ENCODE data around the gene NHSL2. TPM values are rescaled to one million over a fixed set of nuclear protein-coding genes. Genes with fewer than 3 reads are reported as not detected.

Gene NHSL2
- total RNA-seq, 2 experiments from 2014 or later, result 0.58 to 0.88 TPM

GRCh38 chrX:72128881-72129280, 218.2 kb downstream of the NHSL2 start:
- peak; percentile 46 for ATAC-seq
- peaks cover 4% of the 10 kb centered on the region for H3K4me1 Mint-ChIP-seq (ENCODE audit: low read depth)
- CTCF ChIA-PET, result no interaction called here
- H3K9me3 Mint-ChIP-seq, result no peaks in the 10 kb centered on the region
- H3K36me3 Mint-ChIP-seq (ENCODE audit: low read depth), result no peaks in the 10 kb centered on the region
- no peak for TF ChIP-seq CTCF (IDR thresholded peaks at IDR 0.05)
- peaks cover 34% of the 10 kb centered on the region for H3K27me3 Mint-ChIP-seq
- intact Hi-C loops (cut with micrococcal nuclease), result loop anchor here (5.0 kb wide), 1 partner anchor 107 kb away; no protein-coding TSS in a partner anchor
- POLR2A ChIA-PET, result no interaction called here
- H3K4me3 Mint-ChIP-seq, result no peak overlapping the region
- DNase-seq, result peak; percentile 27
- no peak overlapping the region for H3K27ac Mint-ChIP-seq

DNA sequence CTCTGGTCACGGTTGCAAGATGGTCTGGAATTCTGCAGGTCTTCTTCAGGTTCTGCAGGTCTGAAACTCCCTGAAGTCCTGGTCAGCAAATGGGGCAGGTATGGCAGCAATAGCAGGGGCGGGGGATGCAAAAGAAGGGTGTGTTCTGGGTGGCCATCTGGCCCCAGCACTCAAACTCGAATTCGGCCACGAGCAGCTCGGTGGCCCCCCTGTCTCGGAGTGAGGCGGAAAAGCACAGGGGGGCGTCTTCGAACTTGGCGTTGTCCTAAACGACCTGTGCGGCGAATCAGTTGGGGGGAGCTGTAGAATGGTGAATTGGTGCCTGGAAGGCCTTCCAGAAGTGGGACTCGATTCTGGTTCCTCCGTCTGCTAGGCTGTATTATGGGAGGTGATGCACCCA, 219.0 kb downstream of the NHSL2 start:
- no peaks in the 10 kb centered on the region for H3K36me3 Mint-ChIP-seq (ENCODE audit: low read depth)
- H3K27ac Mint-ChIP-seq, result no peak overlapping the region
- TF ChIP-seq CTCF (IDR thresholded peaks at IDR 0.05), result no peak
- DNase-seq, result no peak
- CTCF ChIA-PET, result interaction anchor here (0.9 to 3.6 kb wide), 3 partner anchors 109 to 131 kb away, joined by 3 to 10 read pairs (median 7); no protein-coding TSS in a partner anchor
- H3K4me1 Mint-ChIP-seq (ENCODE audit: low read depth), result peaks cover 4% of the 10 kb centered on the region
- POLR2A ChIA-PET, result interaction anchor here (0.8 kb wide), 1 partner anchor 51 kb away, joined by 3 read pairs; no protein-coding TSS in a partner anchor
- peaks cover 32% of the 10 kb centered on the region for H3K27me3 Mint-ChIP-seq
- intact Hi-C loops (cut with micrococcal nuclease), result loop anchor here (5.0 kb wide), 1 partner anchor 107 kb away; no protein-coding TSS in a partner anchor
- ATAC-seq, result no peak
- no peaks in the 10 kb centered on the region for H3K9me3 Mint-ChIP-seq
- H3K4me3 Mint-ChIP-seq, result no peak overlapping the region

- DNase-seq (no peak), ATAC-seq (no peak)
- no peak overlapping the region for H3K27ac Mint-ChIP-seq
- peaks cover 4% of the 10 kb centered on the region for H3K4me1 Mint-ChIP-seq (ENCODE audit: low read depth)
- H3K36me3 Mint-ChIP-seq (ENCODE audit: low read depth), result no peaks in the 10 kb centered on the region
- intact Hi-C loops (cut with micrococcal nuclease), result no loop called here
- no peak for TF ChIP-seq CTCF (IDR thresholded peaks at IDR 0.05)
- peaks cover 26% of the 10 kb centered on the region for H3K27me3 Mint-ChIP-seq
- H3K4me3 Mint-ChIP-seq, result no peak overlapping the region
- ChIA-PET POLR2A (no interaction called here), CTCF (interaction anchor here (0.9 to 3.6 kb wide), 3 partner anchors 110 to 132 kb away, joined by 3 to 10 read pairs (median 7); no protein-coding TSS in a partner anchor)
- no peaks in the 10 kb centered on the region for H3K9me3 Mint-ChIP-seq
Observed at GRCh38 chrX:72130156-72130761, 219.6 kb downstream of the NHSL2 start.

DNA sequence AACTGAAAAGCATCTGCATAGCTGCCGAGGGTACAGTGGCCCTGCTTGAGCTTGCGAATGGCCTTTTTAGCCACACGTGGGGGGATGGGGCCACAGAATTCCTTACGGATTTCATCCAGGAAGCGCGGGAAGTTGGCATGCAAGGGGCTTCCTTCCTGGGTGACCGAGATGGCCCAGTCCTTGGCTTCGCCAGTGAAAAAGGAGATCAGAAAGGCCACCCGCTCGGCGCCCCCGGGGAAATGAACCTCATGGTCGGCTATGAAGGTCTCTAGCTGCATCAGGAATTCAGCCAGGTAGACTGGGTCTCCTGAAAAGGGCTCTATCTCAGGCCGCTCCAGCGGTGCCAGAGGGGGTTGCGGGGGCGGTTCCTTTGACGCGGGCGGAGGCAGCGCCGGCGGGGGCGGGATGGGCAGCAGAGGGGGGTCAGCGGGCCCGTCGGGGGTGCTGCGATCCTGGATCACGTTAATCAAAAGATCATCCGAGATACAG, 220.2 kb downstream of the NHSL2 start:
- Mint-ChIP-seq H3K36me3 (ENCODE audit: low read depth) (no peaks in the 10 kb centered on the region), H3K27me3 (peaks cover 26% of the 10 kb centered on the region), H3K4me3 (no peak overlapping the region), H3K9me3 (no peaks in the 10 kb centered on the region), H3K27ac (no peak overlapping the region), H3K4me1 (ENCODE audit: low read depth) (peaks cover 4% of the 10 kb centered on the region)
- TF ChIP-seq CTCF (IDR thresholded peaks at IDR 0.05), result no peak
- ATAC-seq (no peak), DNase-seq (no peak)
- CTCF ChIA-PET, result interaction anchor here (1.0 to 3.6 kb wide), 3 partner anchors 110 to 132 kb away, joined by 3 to 10 read pairs (median 7); no protein-coding TSS in a partner anchor
- intact Hi-C loops (cut with micrococcal nuclease), result no loop called here
- POLR2A ChIA-PET, result no interaction called here
